ENCODE results near the gene NPAS2. TPM values are rescaled to one million over a fixed set of nuclear protein-coding genes. Genes with fewer than 3 reads are reported as not detected.

Gene NPAS2
- total RNA-seq, 1 experiment from 2014 or later = not detected

GRCh38 chr2:101018934-101019333 lies 199.0 kb downstream of the NPAS2 start:
- Histone ChIP-seq H3K4me2 (ENCODE audit: low read depth, low read length, poor library complexity, severe bottlenecking) (no peak overlapping the region), H3K4me3 (ENCODE audit: low read length) (no peak overlapping the region), H3K79me2 (ENCODE audit: low read length) (no peaks in the 10 kb centered on the region), H3K36me3 (ENCODE audit: insufficient read depth, low read length) (no peaks in the 10 kb centered on the region), H3K4me1 (ENCODE audit: low read length) (no peaks in the 10 kb centered on the region), H3K9me2 (replicated peaks; ENCODE audit: insufficient read depth, low read length) (no peaks in the 10 kb centered on the region), H3K27me3 (ENCODE audit: low read length) (no peaks in the 10 kb centered on the region), H3K27ac (ENCODE audit: low read length) (no peak overlapping the region), H3K9me3 (ENCODE audit: low read length) (no peaks in the 10 kb centered on the region), H3K9ac (ENCODE audit: low read length) (no peak overlapping the region), H4K20me1 (ENCODE audit: insufficient read depth, low read depth, low read length) (no peaks in the 10 kb centered on the region), H2AFZ (ENCODE audit: low read length) (no peak overlapping the region)
- DNase-seq = no peak

- H3K27me3 ChIP-seq (ENCODE audit: low read length) = no peaks in the 10 kb centered on the region
- no peaks in the 10 kb centered on the region for H3K36me3 ChIP-seq (ENCODE audit: insufficient read depth, low read length)
- no peak for DNase-seq
- H4K20me1 ChIP-seq (ENCODE audit: insufficient read depth, low read depth, low read length) = no peaks in the 10 kb centered on the region
- H3K4me3 ChIP-seq (ENCODE audit: low read length) = no peak overlapping the region
- H3K27ac ChIP-seq (ENCODE audit: low read length) = no peak overlapping the region
- no peak overlapping the region for H3K4me2 ChIP-seq (ENCODE audit: low read depth, low read length, poor library complexity, severe bottlenecking)
- no peak overlapping the region for H3K9ac ChIP-seq (ENCODE audit: low read length)
- no peaks in the 10 kb centered on the region for H3K9me2 ChIP-seq (replicated peaks; ENCODE audit: insufficient read depth, low read length)
- H3K4me1 ChIP-seq (ENCODE audit: low read length) = no peaks in the 10 kb centered on the region
- no peaks in the 10 kb centered on the region for H3K79me2 ChIP-seq (ENCODE audit: low read length)
- no peaks in the 10 kb centered on the region for H3K9me3 ChIP-seq (ENCODE audit: low read length)
- no peak overlapping the region for H2AFZ ChIP-seq (ENCODE audit: low read length)
These were observed 202.3 kb downstream of the NPAS2 start for GRCh38 chr2:101022221-101022620.

GRCh38 chr2:101023327-101024107 lies 203.6 kb downstream of the NPAS2 start:
- Histone ChIP-seq H3K27me3 (ENCODE audit: low read length) (no peaks in the 10 kb centered on the region), H3K9me2 (replicated peaks; ENCODE audit: insufficient read depth, low read length) (no peaks in the 10 kb centered on the region), H3K79me2 (ENCODE audit: low read length) (no peaks in the 10 kb centered on the region), H3K9me3 (ENCODE audit: low read length) (no peaks in the 10 kb centered on the region), H3K4me1 (ENCODE audit: low read length) (no peaks in the 10 kb centered on the region), H3K4me2 (ENCODE audit: low read depth, low read length, poor library complexity, severe bottlenecking) (no peak overlapping the region), H3K4me3 (ENCODE audit: low read length) (no peak overlapping the region), H3K27ac (ENCODE audit: low read length) (no peak overlapping the region), H3K9ac (ENCODE audit: low read length) (no peak overlapping the region), H2AFZ (ENCODE audit: low read length) (no peak overlapping the region), H3K36me3 (ENCODE audit: insufficient read depth, low read length) (no peaks in the 10 kb centered on the region), H4K20me1 (ENCODE audit: insufficient read depth, low read depth, low read length) (no peaks in the 10 kb centered on the region)
- no peak for DNase-seq

- DNase-seq = no peak
- Histone ChIP-seq H3K36me3 (ENCODE audit: insufficient read depth, low read length) (no peaks in the 10 kb centered on the region), H2AFZ (ENCODE audit: low read length) (no peak overlapping the region), H3K79me2 (ENCODE audit: low read length) (no peaks in the 10 kb centered on the region), H3K9ac (ENCODE audit: low read length) (no peak overlapping the region), H3K4me3 (ENCODE audit: low read length) (no peak overlapping the region), H3K4me1 (ENCODE audit: low read length) (peaks cover 6% of the 10 kb centered on the region), H4K20me1 (ENCODE audit: insufficient read depth, low read depth, low read length) (no peaks in the 10 kb centered on the region), H3K9me3 (ENCODE audit: low read length) (no peaks in the 10 kb centered on the region), H3K9me2 (replicated peaks; ENCODE audit: insufficient read depth, low read length) (no peaks in the 10 kb centered on the region), H3K27ac (ENCODE audit: low read length) (no peak overlapping the region), H3K4me2 (ENCODE audit: low read depth, low read length, poor library complexity, severe bottlenecking) (no peak overlapping the region), H3K27me3 (ENCODE audit: low read length) (no peaks in the 10 kb centered on the region)
These were observed 205.6 kb downstream of the NPAS2 start for GRCh38 chr2:101025561-101025960.

- H3K79me2 ChIP-seq (ENCODE audit: low read length) = no peaks in the 10 kb centered on the region
- H3K9ac ChIP-seq (ENCODE audit: low read length) = no peak overlapping the region
- no peaks in the 10 kb centered on the region for H4K20me1 ChIP-seq (ENCODE audit: insufficient read depth, low read depth, low read length)
- no peak overlapping the region for H3K4me3 ChIP-seq (ENCODE audit: low read length)
- H3K4me2 ChIP-seq (ENCODE audit: low read depth, low read length, poor library complexity, severe bottlenecking) = no peak overlapping the region
- no peaks in the 10 kb centered on the region for H3K36me3 ChIP-seq (ENCODE audit: insufficient read depth, low read length)
- no peaks in the 10 kb centered on the region for H3K27me3 ChIP-seq (ENCODE audit: low read length)
- no peaks in the 10 kb centered on the region for H3K9me2 ChIP-seq (replicated peaks; ENCODE audit: insufficient read depth, low read length)
- no peak for DNase-seq
- no peaks in the 10 kb centered on the region for H3K9me3 ChIP-seq (ENCODE audit: low read length)
- H2AFZ ChIP-seq (ENCODE audit: low read length) = no peak overlapping the region
- no peak overlapping the region for H3K27ac ChIP-seq (ENCODE audit: low read length)
- peaks cover 7% of the 10 kb centered on the region for H3K4me1 ChIP-seq (ENCODE audit: low read length)
These were observed 206.3 kb downstream of the NPAS2 start for GRCh38 chr2:101026253-101026701.

GRCh38 chr2:101026923-101027469 lies 207.1 kb downstream of the NPAS2 start:
- Histone ChIP-seq H3K9ac (ENCODE audit: low read length) (no peak overlapping the region), H2AFZ (ENCODE audit: low read length) (no peak overlapping the region), H3K9me3 (ENCODE audit: low read length) (no peaks in the 10 kb centered on the region), H3K4me1 (ENCODE audit: low read length) (peaks cover 7% of the 10 kb centered on the region), H3K4me3 (ENCODE audit: low read length) (no peak overlapping the region), H3K4me2 (ENCODE audit: low read depth, low read length, poor library complexity, severe bottlenecking) (no peak overlapping the region), H4K20me1 (ENCODE audit: insufficient read depth, low read depth, low read length) (no peaks in the 10 kb centered on the region), H3K9me2 (replicated peaks; ENCODE audit: insufficient read depth, low read length) (no peaks in the 10 kb centered on the region), H3K36me3 (ENCODE audit: insufficient read depth, low read length) (no peaks in the 10 kb centered on the region), H3K27me3 (ENCODE audit: low read length) (no peaks in the 10 kb centered on the region), H3K27ac (ENCODE audit: low read length) (no peak overlapping the region), H3K79me2 (ENCODE audit: low read length) (no peaks in the 10 kb centered on the region)
- DNase-seq = no peak

GRCh38 chr2:101027852-101028251 lies 207.9 kb downstream of the NPAS2 start:
- Histone ChIP-seq H3K27me3 (ENCODE audit: low read length) (no peaks in the 10 kb centered on the region), H3K4me1 (ENCODE audit: low read length) (peaks cover 7% of the 10 kb centered on the region), H3K27ac (ENCODE audit: low read length) (no peak overlapping the region), H3K4me2 (ENCODE audit: low read depth, low read length, poor library complexity, severe bottlenecking) (no peak overlapping the region), H4K20me1 (ENCODE audit: insufficient read depth, low read depth, low read length) (no peaks in the 10 kb centered on the region), H2AFZ (ENCODE audit: low read length) (no peak overlapping the region), H3K4me3 (ENCODE audit: low read length) (no peak overlapping the region), H3K9ac (ENCODE audit: low read length) (no peak overlapping the region), H3K79me2 (ENCODE audit: low read length) (no peaks in the 10 kb centered on the region), H3K9me3 (ENCODE audit: low read length) (no peaks in the 10 kb centered on the region), H3K36me3 (ENCODE audit: insufficient read depth, low read length) (no peaks in the 10 kb centered on the region), H3K9me2 (replicated peaks; ENCODE audit: insufficient read depth, low read length) (no peaks in the 10 kb centered on the region)
- no peak for DNase-seq

GRCh38 chr2:101030866-101031554 lies 211.1 kb downstream of the NPAS2 start:
- no peak for DNase-seq
- no peak overlapping the region for H2AFZ ChIP-seq (ENCODE audit: low read length)
- H3K9ac ChIP-seq (ENCODE audit: low read length) = no peak overlapping the region
- H3K9me3 ChIP-seq (ENCODE audit: low read length) = no peaks in the 10 kb centered on the region
- no peak overlapping the region for H3K4me2 ChIP-seq (ENCODE audit: low read depth, low read length, poor library complexity, severe bottlenecking)
- no peak overlapping the region for H3K4me3 ChIP-seq (ENCODE audit: low read length)
- H4K20me1 ChIP-seq (ENCODE audit: insufficient read depth, low read depth, low read length) = no peaks in the 10 kb centered on the region
- no peaks in the 10 kb centered on the region for H3K27me3 ChIP-seq (ENCODE audit: low read length)
- H3K9me2 ChIP-seq (replicated peaks; ENCODE audit: insufficient read depth, low read length) = no peaks in the 10 kb centered on the region
- no peaks in the 10 kb centered on the region for H3K79me2 ChIP-seq (ENCODE audit: low read length)
- H3K4me1 ChIP-seq (ENCODE audit: low read length) = peaks cover 14% of the 10 kb centered on the region
- H3K36me3 ChIP-seq (ENCODE audit: insufficient read depth, low read length) = no peaks in the 10 kb centered on the region
- H3K27ac ChIP-seq (ENCODE audit: low read length) = no peak overlapping the region
